H1 (cell line): ENCODE data around the gene TDRD3. TPM values are rescaled to one million over a fixed set of nuclear protein-coding genes. Genes with fewer than 3 reads are reported as not detected.

Source experiments
- polyA plus RNA-seq, 7 experiments: library from polyadenylated mRNA; depleted of rRNA in 3 of 7; stranded (reverse) in 5 of 7; unstranded in 2 of 7; fragments of >200 nt in 5 of 7; fragments of 200-250 nt in 2 of 7; gene quantifications; 1 replicate in 5 of 7; 2 replicates in 1 of 7; 4 replicates in 1 of 7; pipeline versions ENCODE4 v1.2.1 to v1.2.3, GENCODE V29; 2011 to 2013; ENCODE audit warnings: missing spikeins in 2 of 7, mixed read lengths in 2 of 7
- small RNA-seq: library from polyadenylated mRNA; stranded (forward); fragments of <200 nt; extraction: miRNeasy Mini kit (QIAGEN cat#:217004); gene quantifications from one replicate; pipeline ENCODE3, GENCODE V24; 2013; ENCODE audit not compliant: insufficient read depth
- total RNA-seq: library from RNA; stranded (reverse); fragmentation: NEBNext Ultra II Directional; extraction: Animal tissue kit (Norgen Biotek cat#: 25700); gene quantifications from 2 replicates; pipeline ENCODE4 v1.2.1, GENCODE V29; 2021

TDRD3 gene
- total and polyA plus RNA-seq, 2 of the 8 experiments (the other 6 are each of a cell fraction or from before 2014, with no cell fraction given), result 2.5 to 14.7 TPM

Small RNAs within 50 kb of the gene (small RNA-seq; reads per million reads assigned to genes)
- not detected for gene RNA5SP31

Other genes starting within 250 kb of the TDRD3 start
- gene DIAPH3, start 233.3 kb upstream of the TDRD3 start, total RNA-seq, result 28.3 and 30.8 TPM in 2 replicates
- gene DIAPH3, start 233.3 kb upstream of the TDRD3 start, polyA plus RNA-seq (2011; rRNA removed), result 4.9 and 8.0 TPM in 2 replicates